ENCODE results near the gene TMEM179.

The TMEM179 gene

GRCh38 chr14:104553166-104554087, 51.1 kb downstream of the TMEM179 start:
- DNase-seq (ENCODE audit: extremely low read depth, low read depth) = no peak
- no peak overlapping the region for H3K4me3 ChIP-seq (replicated peaks; ENCODE audit: low read depth, low read length)
- no peak for TF ChIP-seq CTCF (IDR thresholded peaks at IDR 0.05; ENCODE audit: low read depth, low read length, missing control alignments)

- no peak overlapping the region for H3K4me3 ChIP-seq (replicated peaks; ENCODE audit: low read depth, low read length)
- no peak for TF ChIP-seq CTCF (IDR thresholded peaks at IDR 0.05; ENCODE audit: low read depth, low read length, missing control alignments)
- no peak for DNase-seq (ENCODE audit: extremely low read depth, low read depth)
These were observed 51.8 kb downstream of the TMEM179 start for GRCh38 chr14:104552738-104553125.

- TF ChIP-seq CTCF (IDR thresholded peaks at IDR 0.05; ENCODE audit: low read depth, low read length, missing control alignments) = no peak
- no peak overlapping the region for H3K4me3 ChIP-seq (replicated peaks; ENCODE audit: low read depth, low read length)
- DNase-seq (ENCODE audit: extremely low read depth, low read depth) = no peak
These were observed 52.5 kb downstream of the TMEM179 start for GRCh38 chr14:104551851-104552737.

GRCh38 chr14:104550861-104551728, 53.5 kb downstream of the TMEM179 start:
- TF ChIP-seq CTCF (IDR thresholded peaks at IDR 0.05; ENCODE audit: low read depth, low read length, missing control alignments) = no peak
- no peak for DNase-seq (ENCODE audit: extremely low read depth, low read depth)
- H3K4me3 ChIP-seq (replicated peaks; ENCODE audit: low read depth, low read length) = no peak overlapping the region

- H3K4me3 ChIP-seq (replicated peaks; ENCODE audit: low read depth, low read length) = no peak overlapping the region
- no peak for TF ChIP-seq CTCF (IDR thresholded peaks at IDR 0.05; ENCODE audit: low read depth, low read length, missing control alignments)
- no peak for DNase-seq (ENCODE audit: extremely low read depth, low read depth)
These were observed 54.2 kb downstream of the TMEM179 start for GRCh38 chr14:104550340-104550860.
